H4 (cell line): Measurements from ENCODE around the gene OCA2. TPM values are rescaled to one million over a fixed set of nuclear protein-coding genes. Genes with fewer than 3 reads are reported as not detected.

Source experiments
- DNase-seq: peaks from one replicate; pipeline ENCODE4 v3.0.0-alpha.2; 2015; ENCODE audit warnings: low spot score
- total RNA-seq: library from RNA; depleted of rRNA; stranded (reverse); fragments of >200 nt; shearing (Covaris generic); gene quantifications from 2 replicates; pipeline ENCODE4 v1.2.3, GENCODE V29; 2014

The OCA2 gene
- total RNA-seq, 1 experiment from 2014 or later, result 0.12 TPM

DNA sequence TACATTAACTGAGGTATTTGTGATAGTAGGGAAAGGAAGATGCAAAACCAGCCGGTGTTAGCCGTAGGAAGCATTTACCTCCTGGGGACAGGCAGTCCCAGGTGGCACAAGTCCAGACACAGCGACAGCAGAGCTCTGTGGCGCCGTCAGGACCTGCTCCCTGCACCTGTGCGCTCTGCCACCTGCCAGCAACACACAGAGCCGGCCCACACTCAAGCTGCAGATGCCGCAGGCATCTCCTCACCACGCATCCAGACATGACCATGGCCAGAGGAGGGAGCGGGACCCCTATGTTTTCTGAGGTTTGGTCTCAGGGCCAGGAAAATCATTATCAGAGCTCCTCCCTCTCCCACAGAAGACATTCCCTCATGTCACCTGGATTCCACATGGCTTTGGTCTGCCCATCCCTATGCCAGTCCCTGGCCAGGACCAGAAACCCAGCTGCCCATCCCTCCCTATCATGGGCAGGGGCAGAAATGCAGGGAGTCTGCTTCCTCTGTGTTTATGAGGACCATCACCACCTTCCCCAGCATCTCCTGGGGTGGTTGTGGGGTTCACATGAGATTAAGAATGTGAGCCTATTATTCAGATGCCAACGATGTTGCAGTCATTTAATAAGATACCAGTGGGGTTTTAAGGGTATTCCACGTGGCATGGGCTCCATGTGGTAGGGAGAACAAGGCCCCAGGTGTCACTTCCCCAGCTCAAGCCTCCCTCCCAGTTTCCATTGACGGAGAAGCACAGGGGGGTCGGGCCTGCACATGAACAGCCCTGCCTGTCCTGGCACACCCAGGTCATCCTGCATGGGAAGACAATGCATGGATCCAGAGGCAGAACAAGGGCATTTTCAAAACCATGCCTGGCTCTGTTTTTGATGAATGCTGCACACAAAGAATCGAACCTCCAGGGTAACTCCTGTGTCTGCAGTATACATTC lies 251.1 kb downstream of the OCA2 start:
- no peak for DNase-seq

DNA sequence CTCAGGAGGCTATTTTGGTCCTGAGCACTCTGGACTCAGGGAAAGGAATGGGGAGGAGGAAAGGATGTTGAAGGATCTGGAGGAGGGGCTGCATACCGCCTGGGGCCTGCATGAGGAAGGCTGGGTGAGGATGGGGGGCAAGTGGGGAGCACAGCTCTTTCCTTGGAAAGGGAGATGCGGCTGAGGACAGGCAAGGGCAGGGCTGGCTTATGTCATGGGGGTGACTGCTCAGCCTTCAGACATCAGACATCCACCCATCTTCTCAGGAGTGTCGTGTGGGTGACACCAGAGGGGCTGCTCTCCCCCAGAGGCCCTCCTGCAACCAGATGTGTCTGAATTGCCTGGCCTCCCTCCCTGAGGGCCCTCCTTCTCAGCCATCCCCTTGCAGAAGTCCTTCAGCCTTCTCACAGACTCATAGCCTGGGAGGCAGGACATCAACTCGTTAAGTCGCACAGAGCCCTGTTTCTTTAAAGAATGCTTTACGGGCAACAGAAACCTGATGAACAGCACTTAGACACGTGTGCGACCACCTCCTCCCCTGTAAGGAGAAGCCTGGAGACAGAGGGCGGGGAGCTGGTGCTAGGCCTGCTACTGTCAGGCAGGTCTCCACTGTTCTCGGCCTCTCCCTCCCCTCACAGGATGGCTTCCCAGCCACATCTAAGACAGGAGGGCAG lies 252.3 kb downstream of the OCA2 start:
- DNase-seq, result no peak

DNA sequence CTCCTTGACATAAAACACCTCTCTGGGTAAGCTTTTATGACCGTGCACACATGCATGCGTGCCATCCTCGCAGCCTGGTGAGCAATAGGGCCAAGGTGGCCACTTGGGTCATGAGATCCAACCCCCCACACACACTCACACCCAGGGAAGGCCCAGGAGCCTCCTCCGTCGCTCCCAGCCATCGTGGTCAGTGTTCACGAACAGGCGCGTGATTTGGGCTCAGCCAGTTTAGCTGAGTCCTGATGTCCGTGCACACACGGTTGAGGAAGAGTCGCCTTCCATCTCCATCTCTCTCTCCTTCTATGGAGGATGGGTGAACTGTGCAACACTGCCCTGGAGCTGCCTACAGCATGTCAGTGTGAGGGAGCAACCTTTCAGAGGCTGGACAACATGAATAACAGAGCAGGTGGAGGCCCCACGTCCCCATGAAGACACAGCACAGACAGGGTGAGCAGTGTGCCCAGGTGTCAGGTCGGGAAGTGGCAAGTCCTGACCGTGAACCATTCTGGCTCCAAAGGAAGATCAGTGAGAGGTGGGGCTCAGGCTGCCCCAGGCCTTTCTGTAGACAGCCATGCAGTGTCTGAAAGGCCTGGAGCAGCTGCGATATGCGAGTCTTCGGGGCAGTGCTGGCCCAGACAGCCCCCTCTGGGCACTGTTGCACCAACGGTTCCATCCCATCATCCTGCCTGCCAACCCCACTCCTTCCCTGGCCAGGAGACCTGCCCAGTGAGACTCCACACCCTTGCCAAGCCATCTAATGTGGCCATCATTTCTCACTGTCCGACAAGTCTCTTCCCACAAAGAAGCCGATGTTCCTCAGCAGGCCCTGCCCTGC lies 253.4 kb downstream of the OCA2 start:
- no peak for DNase-seq

DNA sequence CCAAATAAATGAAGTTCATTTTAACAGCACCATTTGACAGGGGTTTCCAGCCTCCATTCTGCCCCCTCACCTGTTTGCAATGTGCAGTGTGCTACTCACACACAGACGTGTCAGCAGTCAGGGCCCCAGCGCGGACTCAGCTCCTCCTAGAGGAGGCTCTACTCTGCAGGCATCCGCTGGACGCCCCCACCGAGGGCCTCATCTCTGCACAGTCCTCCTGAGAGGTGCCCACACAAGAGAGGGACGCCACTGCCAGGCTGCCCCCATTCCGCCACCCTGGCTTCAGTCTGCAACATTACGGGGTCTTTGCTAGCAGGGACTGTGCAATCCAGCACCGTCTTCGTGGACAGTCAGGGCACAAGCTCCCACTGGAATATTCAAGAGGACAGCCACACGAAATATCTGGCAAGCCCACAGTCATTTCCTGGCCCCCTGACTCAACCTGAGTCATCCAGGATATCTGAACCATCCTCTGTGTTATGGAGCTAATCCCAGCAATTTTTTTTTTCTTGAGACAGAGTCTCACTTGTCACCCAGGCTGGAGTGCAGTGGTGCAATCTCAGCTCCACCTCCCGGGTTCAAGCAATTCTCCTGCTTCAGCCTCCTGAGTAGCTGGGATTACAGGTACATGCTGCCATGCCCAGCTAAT lies 255.0 kb downstream of the OCA2 start:
- peak; percentile 43 for DNase-seq

DNA sequence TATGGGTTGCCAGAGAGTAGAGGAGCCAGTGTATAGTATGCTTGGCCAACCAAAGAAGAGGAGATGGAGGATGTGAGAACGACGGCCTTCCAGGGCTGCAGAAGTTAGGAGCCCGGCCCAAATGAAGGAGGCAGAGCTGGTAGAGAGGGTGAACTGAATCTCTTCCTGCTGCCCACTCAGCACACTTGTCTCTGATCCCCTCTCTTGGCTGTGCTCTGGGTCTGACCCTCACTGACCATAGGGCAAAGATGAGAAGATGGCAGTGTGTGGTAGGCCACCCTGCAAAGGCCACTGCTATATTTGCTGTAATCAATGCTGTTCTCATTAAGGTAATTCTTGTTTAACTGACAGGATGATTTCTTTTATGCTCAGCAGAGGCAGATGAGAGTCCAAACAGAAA lies 256.0 kb downstream of the OCA2 start:
- DNase-seq, result no peak

DNA sequence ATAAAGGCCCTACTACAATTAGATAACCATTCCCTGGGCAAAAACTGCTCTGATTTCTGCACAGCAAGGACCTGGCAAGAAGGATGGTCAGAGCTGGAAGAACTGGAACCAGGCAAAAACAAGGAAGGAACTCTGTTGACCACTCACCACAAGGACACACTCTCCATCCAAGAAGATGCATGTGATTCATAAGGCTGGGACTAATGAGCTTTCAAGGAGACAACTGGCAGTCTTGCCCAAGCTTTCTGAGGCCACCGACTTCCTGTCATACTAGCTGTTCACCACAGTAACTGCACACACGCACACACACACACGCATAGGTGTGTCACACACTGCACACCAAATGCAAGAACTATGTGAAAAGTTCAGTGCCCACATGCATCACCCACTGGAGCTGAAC lies 256.6 kb downstream of the OCA2 start:
- DNase-seq, result peak; percentile 26

DNA sequence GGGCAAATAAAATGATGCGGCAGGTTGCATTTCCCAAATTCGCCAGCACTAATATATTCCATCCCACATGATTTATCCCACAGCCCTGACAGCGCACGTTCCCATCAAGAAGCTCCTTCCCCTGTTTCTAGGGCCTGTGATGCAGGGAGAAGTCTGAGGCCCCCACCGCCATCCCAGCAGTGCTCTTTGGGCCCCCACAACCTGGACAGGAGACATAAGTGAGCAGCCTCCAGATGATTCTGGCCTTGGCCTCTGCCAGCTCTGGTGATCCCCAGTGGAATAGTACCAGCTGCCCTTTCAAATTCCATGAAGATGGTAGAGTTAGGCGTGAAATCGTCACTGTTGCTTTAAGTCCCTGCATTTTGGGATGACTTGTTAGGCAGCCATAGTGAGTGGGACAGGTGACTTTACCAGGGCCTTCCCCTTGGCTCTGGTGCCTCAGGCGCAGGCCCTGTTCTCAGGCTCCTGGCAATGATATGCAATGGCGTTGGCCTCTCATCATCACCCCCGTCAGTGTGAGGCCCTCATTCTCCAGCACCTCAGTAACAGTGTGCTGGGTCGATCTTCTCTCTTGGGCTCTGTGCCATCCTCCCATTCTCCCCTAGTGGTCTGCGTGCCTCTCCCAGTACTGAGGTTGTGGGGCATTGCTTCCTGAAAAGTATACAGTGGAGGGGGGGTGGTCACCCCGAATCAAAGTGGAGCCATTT lies 263.7 kb downstream of the OCA2 start:
- no peak for DNase-seq

DNA sequence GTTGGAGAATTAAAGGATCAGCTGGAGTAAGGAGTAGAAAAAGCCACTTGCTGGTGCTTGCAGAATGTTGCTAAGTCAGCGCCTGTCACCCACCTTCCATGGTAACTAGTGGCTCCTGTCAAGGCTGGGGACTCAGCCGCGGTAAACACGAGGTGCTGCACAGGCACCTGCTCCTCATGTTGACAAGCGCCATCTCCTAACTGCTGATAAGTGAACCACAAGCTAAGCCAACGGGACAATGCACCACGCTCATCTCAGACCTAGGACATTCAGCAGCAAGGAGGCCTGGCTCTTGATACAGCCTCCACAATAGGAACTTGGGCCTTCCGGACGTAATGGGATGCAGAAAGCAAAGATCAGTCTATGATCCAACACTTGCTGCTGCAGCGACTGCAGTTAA lies 264.4 kb downstream of the OCA2 start:
- DNase-seq, result no peak

DNA sequence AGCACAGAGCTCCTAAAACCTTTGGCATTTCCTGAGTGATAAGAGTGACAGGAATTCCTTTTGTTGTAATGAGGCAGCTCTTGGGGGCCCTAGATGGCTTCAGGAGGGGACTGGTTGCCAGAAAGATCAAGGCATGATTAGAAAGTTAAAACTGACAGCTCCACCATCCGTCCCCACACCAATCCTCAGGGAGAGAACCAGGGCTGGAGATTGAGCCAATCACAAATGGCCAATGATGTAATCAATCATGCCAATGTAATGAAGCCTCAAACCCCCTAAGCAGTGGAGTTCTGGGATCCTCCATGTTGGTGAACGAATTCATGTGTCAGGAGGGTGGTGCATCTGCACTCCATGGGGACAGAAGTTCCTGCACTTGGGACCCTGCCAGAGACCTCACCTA lies 265.1 kb downstream of the OCA2 start:
- no peak for DNase-seq

DNA sequence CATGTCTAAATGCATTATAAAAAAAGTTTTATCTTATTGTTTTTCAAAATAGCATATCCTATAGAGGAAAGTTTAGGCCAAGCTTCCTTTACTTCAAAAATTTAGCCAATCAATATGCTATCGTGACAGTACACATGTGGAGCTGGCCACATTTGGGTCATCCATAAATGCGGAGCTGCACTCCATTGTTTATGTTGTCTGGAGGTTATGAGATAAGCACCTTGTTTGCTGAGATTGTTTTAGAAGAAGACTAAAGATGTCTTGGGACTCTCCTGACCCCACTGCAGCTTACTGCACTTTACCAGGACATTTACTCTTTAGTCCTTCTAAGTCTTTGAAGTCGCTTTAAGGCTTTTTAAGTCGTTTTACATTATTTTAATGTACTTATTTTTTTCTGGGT lies 265.9 kb downstream of the OCA2 start:
- DNase-seq, result no peak

DNA sequence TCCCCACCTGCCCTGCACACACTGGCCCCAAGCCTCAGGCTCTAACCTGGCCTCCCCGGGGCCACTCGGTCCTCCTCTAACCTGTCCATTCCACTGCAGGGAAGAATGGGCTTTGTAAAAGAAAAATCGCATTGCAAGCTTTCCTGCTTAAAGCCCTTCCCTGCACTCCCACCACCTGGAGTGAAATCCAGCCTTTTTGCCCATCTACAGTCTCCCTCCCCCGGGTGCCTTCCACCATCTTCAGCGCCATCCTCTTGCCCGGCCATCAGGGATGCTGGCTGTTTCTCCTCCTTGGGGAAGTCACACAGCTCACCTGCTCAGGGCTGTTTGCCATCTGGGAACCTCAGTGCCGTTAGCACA lies 266.9 kb downstream of the OCA2 start:
- no peak for DNase-seq

DNA sequence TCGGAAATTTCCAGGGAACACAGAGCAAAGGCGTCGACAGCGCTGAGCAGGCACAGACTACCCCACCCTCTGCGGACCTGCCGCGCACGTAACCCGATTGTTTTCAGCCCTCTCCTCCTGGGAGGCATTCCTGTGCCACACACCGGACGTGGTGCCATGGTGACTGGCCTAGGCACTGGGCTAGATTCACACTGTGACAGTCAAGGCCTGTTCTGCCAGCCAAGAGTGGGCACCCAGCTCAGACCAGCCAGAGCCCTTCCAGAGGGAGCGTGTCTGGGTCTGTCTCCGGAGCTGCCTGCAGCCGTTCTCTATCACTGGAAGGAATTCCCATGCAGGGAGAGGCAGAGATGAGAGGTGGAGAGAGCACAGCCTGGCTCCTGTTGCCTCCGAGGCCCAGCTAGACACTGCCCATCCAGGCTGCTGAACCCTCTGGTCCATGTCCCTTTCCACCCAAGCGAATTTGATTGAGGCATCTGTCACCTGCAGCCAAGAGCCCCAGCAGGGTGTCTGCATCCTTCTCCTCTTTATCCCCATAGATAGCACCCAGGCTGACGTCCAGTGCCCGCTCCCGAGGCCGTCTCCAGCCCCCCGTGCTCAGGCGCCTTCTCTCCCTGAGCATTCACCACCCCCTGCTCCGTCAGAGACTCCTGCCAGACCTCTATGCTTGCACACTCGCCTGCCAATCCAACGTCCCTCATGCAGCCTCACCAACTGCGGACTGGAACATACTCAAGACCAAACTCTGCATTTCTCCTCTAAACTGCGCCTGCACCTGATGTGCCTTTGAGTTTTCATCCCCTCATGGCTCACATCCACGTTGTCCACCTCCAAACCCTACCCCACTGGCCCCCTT lies 267.5 kb downstream of the OCA2 start:
- DNase-seq, result no peak

DNA sequence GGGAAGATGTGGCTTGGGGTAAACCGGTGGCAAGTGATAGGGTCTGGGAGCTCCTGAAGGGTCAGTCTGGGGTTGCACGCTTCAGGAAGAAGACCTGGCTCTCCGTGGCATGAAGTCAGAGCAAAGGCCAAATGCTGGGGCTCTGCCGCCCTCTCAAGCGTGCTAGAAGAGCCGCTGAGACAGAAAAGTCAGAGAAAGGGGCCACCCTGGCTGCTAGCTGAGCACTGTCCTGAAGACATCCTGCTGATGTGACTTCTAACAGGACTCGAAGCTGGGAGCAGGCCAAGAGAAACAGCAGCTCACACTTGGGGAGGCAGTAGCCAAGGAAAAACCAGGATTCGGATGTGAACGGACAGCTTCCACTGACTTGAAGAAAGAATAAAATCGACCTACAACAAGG lies 270.4 kb downstream of the OCA2 start:
- DNase-seq, result no peak

DNA sequence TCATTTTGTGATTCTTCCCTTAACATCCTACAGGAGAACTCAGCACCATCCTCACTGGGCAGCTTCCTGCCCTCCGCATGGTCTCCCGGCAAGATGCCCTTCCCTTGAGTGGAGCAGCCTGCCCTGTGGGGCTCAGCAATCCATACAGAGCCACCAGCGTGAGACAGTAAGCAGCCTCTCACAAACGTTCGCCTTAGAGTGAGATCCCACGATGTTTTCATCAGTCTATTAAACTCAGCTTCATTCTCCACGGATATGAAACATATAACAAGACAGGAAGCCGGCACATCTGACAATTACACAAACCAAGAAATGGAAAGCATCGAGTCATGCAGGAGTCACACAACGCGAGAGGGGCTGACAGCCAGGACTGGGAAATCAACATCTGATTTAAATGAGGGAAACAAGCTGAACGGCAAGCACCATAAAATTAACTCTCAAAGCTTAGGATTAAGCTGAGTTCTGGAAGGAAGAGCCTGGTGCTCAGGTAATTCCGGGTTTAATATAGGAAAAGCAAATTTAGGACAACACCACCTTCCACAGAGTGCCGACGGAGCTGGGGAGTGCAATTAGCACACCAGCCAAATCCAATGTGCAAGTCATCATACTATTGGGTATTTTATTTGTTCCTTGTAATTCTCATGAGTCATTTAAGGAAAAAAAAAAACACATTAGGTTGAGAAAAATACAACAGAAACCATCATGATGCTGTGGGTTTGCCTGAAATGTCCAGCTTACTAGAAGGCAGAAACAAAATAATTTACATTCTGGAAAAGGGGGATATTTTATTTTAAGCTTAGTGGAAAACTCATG lies 272.0 kb downstream of the OCA2 start:
- no peak for DNase-seq

DNA sequence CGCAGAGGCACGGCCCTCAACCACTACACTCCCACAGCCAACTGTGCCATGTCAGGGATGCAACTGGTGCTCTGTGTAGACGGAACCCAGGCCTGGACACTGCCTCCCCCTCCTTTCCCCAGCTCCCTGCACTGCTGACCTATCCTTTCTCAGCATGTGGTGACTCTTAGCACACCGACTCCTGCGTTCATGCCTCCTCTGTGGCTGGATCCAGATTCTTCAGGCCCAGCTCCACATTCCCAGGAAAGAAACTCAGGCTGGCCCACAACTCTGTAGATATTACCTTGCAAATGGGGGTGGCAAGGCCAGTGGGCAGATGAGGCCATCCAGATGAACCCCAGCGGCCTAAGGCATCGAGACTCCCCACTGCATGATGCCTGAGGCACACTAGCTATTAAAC lies 272.7 kb downstream of the OCA2 start:
- DNase-seq, result no peak

DNA sequence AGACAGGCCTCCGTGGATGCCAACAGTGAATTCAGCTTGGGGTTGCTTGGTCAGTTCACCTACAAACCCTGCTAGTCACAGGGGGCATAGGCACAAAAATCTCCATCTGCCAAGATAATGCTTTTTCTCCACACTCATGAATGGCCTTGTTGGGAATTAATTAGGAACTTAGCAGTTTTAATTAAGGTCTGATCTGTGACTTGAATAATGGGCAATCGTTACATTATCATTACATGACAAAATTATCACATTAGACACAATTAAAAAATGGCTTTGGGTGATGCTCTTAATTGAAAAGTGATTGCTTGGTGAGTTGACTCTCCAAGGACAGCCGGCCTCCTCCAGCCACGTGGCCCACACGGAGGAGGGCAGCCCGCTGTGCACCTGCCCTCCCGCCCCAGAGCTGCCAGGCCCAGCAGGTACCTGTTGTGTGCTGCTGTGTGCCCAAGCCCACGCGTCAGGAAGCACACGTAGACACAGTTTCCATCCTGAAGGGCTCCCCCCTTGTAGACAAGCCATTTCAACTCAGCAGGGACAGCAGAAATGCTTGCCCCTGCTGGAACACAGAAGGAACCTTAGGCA lies 274.2 kb downstream of the OCA2 start:
- DNase-seq, result no peak

DNA sequence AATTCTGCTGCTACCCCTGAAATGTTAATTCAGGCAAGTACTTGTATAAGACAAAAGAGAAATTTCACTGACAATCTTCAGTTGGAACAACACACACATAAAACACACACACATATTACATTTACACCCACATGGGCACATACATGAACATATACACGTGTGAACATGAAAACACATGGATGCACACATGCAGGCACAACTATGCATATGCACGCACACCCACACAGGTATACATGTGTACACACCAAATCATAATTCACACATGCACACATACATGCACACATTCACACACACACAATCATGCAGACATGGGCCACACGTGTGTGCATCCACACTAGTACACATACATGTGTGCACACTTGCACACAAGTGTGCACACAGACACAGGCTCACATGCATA lies 277.8 kb downstream of the OCA2 start:
- DNase-seq, result no peak

DNA sequence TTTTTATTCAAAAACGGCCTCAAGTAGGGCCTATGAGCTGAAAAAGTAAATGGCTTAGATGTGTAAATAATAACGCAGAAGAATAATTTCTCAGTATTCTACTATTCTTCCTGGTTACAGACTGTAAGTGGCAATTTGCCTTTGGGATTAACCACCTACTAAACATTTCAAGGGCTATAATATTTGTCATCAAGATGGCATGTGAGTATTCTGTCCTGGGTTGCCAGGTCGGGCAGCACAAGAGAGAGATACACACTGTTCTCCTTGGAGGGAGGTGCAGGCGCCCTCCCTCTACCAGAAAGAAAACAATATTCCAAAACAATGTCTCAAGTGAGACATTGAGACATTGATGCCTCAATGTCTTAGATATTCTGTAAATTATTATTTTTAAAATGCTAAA lies 278.4 kb downstream of the OCA2 start:
- no peak for DNase-seq

DNA sequence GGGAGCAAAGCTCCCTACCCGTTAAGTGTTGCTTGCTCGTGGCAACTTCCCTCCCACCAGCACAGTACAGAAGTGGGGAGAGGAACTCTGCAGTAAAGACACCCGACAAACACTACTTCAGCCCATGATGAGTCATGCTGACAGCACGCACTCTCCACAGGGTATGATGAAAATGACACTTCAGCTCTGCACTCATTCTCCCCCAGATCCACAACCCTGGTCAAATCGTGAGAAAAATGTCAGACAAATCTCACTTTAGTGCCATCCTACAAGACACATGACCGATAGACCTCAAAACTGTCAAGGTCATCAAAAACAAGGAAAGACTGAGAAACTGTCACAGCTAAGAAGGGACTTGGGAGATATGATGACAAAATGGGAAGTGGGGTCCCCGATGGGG lies 278.9 kb downstream of the OCA2 start:
- peak; percentile 44 for DNase-seq
